ENCODE data around the gene STXBP5. TPM values are rescaled to one million over a fixed set of nuclear protein-coding genes. Genes with fewer than 3 reads are reported as not detected.

The STXBP5 gene
- total RNA-seq, 2 experiments from 2014 or later = 14.4 to 15.0 TPM

DNA sequence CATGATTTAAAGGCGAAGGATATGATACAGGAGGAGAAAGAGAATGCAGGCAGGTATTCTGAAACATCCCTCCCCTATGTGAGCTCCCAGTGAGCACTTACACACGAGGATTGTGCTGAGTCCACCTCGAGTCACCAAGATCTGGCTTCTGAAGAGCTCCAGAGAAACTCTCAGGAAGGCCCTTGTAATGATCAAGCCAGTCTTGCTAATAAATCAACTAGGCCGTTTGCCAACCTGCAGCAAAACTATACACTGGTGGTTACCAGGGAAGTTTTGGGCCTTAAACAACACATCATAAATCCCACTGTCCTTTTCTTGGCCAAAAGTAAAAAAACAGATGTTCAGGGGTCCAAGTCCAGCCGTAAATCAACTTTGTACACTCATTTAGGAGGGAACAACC lies 79.2 kb downstream of the STXBP5 start:
- ChIA-PET CTCF (interaction anchor here (0.6 to 1.7 kb wide), 3 partner anchors 8 to 100 kb away, joined by 3 to 4 read pairs (median 4); no protein-coding TSS in a partner anchor), POLR2A (interaction anchor here (0.6 kb wide), 2 partner anchors 16 to 336 kb away, joined by 3 to 4 read pairs; no protein-coding TSS in a partner anchor)
- no peak for DNase-seq
- Mint-ChIP-seq H3K36me3 (ENCODE audit: low read depth) (peaks cover 23% of the 10 kb centered on the region), H3K4me3 (no peak overlapping the region), H3K4me1 (peaks cover 52% of the 10 kb centered on the region), H3K27me3 (no peaks in the 10 kb centered on the region), H3K27ac (peak overlapping the region; percentile 64), H3K9me3 (ENCODE audit: low read depth) (no peaks in the 10 kb centered on the region)
- intact Hi-C loops (cut with DNase I, micrococcal nuclease) = loop anchor here (2.0 to 5.0 kb wide), 2 partner anchors 76 to 79 kb away; partner anchors contain the start of gene STXBP5 (in 1 of the 2)
- ATAC-seq = no peak

DNA sequence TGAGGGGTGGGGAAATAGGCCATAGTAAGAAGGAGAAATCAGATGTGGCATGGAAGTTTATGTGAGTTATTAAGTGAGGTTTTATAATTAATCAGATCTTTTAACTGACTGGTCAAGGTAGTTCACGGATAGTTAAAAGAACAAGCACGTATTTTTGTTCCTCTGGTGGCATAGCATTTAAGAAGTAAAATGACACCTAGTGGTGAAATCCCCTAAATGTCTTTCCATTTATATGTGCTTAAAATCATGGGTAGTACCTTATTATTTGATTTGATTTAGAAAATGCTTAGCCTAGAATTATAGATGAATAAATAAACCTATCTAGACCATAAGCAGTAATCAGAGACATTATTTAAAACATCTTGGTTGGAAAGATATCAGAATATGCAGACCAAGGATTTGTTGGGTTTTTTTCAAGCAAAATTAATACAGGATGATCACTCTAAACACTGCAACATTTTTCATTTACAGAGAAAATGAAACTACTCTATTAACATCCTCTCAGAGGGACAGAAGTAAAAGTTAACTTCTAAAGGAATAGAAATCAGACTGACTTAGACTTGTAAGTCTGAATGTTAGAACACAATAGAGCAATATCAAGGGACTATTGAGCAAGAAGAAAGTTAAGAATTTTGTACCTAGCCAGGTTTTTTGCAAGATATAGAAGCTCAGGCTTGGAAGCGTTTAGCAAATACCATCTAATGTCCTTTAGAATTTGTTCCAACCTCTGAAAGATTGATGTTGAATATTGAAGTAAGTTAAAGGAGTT lies 81.1 kb downstream of the STXBP5 start:
- DNase-seq (no peak), ATAC-seq (peak; percentile 33)
- intact Hi-C loops (cut with DNase I, micrococcal nuclease) = loop anchor here (1.0 kb wide), 1 partner anchor 428 kb away; no protein-coding TSS in a partner anchor
- H3K9me3 Mint-ChIP-seq (ENCODE audit: low read depth) = no peaks in the 10 kb centered on the region
- peak overlapping the region; percentile 7 for H3K27ac Mint-ChIP-seq
- CTCF ChIA-PET = interaction anchor here (0.7 to 1.5 kb wide), 5 partner anchors 8 to 429 kb away, joined by 3 to 4 read pairs (median 3); no protein-coding TSS in a partner anchor
- peaks cover 38% of the 10 kb centered on the region for H3K4me1 Mint-ChIP-seq
- H3K36me3 Mint-ChIP-seq (ENCODE audit: low read depth) = peaks cover 15% of the 10 kb centered on the region
- POLR2A ChIA-PET = no interaction called here
- no peaks in the 10 kb centered on the region for H3K27me3 Mint-ChIP-seq
- no peak overlapping the region for H3K4me3 Mint-ChIP-seq

GRCh38 chr6:147287869-147288271 lies 83.7 kb downstream of the STXBP5 start:
- CTCF ChIA-PET = interaction anchor here (0.8 kb wide), 1 partner anchor 110 kb away, joined by 4 read pairs; no protein-coding TSS in a partner anchor
- Mint-ChIP-seq H3K9me3 (ENCODE audit: low read depth) (no peaks in the 10 kb centered on the region), H3K27ac (no peak overlapping the region), H3K27me3 (no peaks in the 10 kb centered on the region), H3K4me1 (peaks cover 21% of the 10 kb centered on the region), H3K36me3 (ENCODE audit: low read depth) (peaks cover 17% of the 10 kb centered on the region), H3K4me3 (no peak overlapping the region)
- intact Hi-C loops (cut with DNase I, micrococcal nuclease) = no loop called here
- DNase-seq (no peak), ATAC-seq (no peak)
- POLR2A ChIA-PET = interaction anchor here (0.6 kb wide), 1 partner anchor 385 kb away, joined by 4 read pairs; no protein-coding TSS in a partner anchor

DNA sequence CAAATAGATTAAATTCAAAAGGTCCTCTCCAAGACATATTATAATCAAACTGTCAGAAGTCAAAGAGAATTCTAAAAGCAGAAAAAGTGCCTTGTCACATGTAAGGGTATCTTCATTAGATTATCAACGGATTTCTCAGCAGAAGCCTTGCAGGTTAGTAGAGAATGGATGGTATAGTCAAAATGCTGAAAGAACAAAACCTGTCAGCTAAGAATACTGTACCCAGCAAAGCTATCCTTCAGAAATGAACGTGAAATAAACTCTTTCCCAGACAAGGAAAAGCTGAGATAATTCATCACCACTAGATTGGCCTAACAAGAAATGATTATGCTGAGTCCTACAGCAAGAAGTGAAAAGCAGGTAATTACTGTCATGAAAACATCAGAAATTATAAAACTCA lies 92.9 kb downstream of the STXBP5 start:
- peaks cover 60% of the 10 kb centered on the region for H3K36me3 Mint-ChIP-seq (ENCODE audit: low read depth)
- H3K27ac Mint-ChIP-seq = no peak overlapping the region

DNA sequence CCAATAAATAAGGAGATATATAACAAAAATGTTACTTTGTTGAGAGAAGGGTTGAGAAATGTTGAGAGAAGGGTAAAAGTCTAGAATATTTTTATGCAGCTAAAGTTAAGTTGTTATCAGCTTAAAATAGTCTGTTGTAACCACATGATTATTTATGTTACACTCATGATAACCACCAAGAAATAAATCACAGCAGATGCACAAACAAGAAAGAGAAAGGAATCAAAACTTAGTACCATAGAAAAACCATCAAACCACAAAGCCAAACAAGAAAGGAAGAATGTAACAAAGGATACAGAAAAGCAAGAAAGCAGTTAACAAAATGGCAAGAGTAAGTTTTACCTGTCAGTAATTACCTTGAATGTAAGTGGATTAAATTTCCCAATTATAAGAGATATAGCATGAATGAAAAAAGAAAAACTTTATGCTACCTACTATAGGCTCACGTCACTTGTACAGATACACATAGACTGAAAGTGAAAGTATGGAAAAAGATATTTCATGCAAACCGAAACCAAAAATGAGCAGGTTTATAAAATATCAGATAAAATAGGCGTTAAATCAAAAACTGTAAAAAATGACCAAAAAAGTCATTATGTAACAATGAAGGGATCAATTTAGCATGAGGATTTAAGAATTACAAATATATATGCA lies 93.6 kb downstream of the STXBP5 start:
- peaks cover 17% of the 10 kb centered on the region for H3K4me1 Mint-ChIP-seq
- intact Hi-C loops (cut with DNase I, micrococcal nuclease) = no loop called here
- H3K4me3 Mint-ChIP-seq = no peak overlapping the region
- ChIA-PET POLR2A (no interaction called here), CTCF (interaction anchor here (0.6 kb wide), 1 partner anchor 1517 kb away, joined by 3 read pairs; no protein-coding TSS in a partner anchor)
- peaks cover 63% of the 10 kb centered on the region for H3K36me3 Mint-ChIP-seq (ENCODE audit: low read depth)
- no peak overlapping the region for H3K27ac Mint-ChIP-seq
- no peak for DNase-seq
- H3K27me3 Mint-ChIP-seq = no peaks in the 10 kb centered on the region
- ATAC-seq = no peak
- peaks cover 38% of the 10 kb centered on the region for H3K9me3 Mint-ChIP-seq (ENCODE audit: low read depth)

More for the DNA sequence above, 92.9 kb downstream of the STXBP5 start:
- Mint-ChIP-seq H3K9me3 (ENCODE audit: low read depth) (peaks cover 33% of the 10 kb centered on the region), H3K4me1 (peaks cover 17% of the 10 kb centered on the region), H3K4me3 (no peak overlapping the region), H3K27me3 (no peaks in the 10 kb centered on the region)
- intact Hi-C loops (cut with DNase I, micrococcal nuclease) = no loop called here
- no peak for ATAC-seq
- ChIA-PET POLR2A (no interaction called here), CTCF (interaction anchor here (0.6 kb wide), 2 partner anchors 9 to 1516 kb away, joined by 3 read pairs; no protein-coding TSS in a partner anchor)
- DNase-seq = no peak

- peaks cover 63% of the 10 kb centered on the region for H3K36me3 Mint-ChIP-seq (ENCODE audit: low read depth)
- peaks cover 41% of the 10 kb centered on the region for H3K9me3 Mint-ChIP-seq (ENCODE audit: low read depth)
- POLR2A ChIA-PET = no interaction called here
- H3K27me3 Mint-ChIP-seq = no peaks in the 10 kb centered on the region
- H3K4me1 Mint-ChIP-seq = peaks cover 17% of the 10 kb centered on the region
- DNase-seq (no peak), ATAC-seq (no peak)
- CTCF ChIA-PET = no interaction called here
- H3K27ac Mint-ChIP-seq = peak overlapping the region; percentile 55
- intact Hi-C loops (cut with DNase I, micrococcal nuclease) = no loop called here
- H3K4me3 Mint-ChIP-seq = no peak overlapping the region
Measured at GRCh38 chr6:147298461-147298860, 94.2 kb downstream of the STXBP5 start.

GRCh38 chr6:147299035-147299434 lies 94.8 kb downstream of the STXBP5 start:
- Mint-ChIP-seq H3K27ac (no peak overlapping the region), H3K27me3 (no peaks in the 10 kb centered on the region), H3K4me1 (peaks cover 17% of the 10 kb centered on the region), H3K36me3 (ENCODE audit: low read depth) (peaks cover 63% of the 10 kb centered on the region), H3K4me3 (no peak overlapping the region), H3K9me3 (ENCODE audit: low read depth) (peaks cover 45% of the 10 kb centered on the region)
- intact Hi-C loops (cut with DNase I, micrococcal nuclease) = no loop called here
- POLR2A ChIA-PET = no interaction called here
- no peak for ATAC-seq
- DNase-seq = no peak
- CTCF ChIA-PET = no interaction called here

- ATAC-seq = no peak
- ChIA-PET POLR2A (no interaction called here), CTCF (no interaction called here)
- DNase-seq = no peak
- peaks cover 58% of the 10 kb centered on the region for H3K36me3 Mint-ChIP-seq (ENCODE audit: low read depth)
- H3K4me3 Mint-ChIP-seq = no peak overlapping the region
- H3K27ac Mint-ChIP-seq = no peak overlapping the region
- H3K4me1 Mint-ChIP-seq = peaks cover 17% of the 10 kb centered on the region
- intact Hi-C loops (cut with DNase I, micrococcal nuclease) = no loop called here
- H3K9me3 Mint-ChIP-seq (ENCODE audit: low read depth) = peaks cover 39% of the 10 kb centered on the region
- no peaks in the 10 kb centered on the region for H3K27me3 Mint-ChIP-seq
Measured at GRCh38 chr6:147301070-147301469, 96.9 kb downstream of the STXBP5 start.

DNA sequence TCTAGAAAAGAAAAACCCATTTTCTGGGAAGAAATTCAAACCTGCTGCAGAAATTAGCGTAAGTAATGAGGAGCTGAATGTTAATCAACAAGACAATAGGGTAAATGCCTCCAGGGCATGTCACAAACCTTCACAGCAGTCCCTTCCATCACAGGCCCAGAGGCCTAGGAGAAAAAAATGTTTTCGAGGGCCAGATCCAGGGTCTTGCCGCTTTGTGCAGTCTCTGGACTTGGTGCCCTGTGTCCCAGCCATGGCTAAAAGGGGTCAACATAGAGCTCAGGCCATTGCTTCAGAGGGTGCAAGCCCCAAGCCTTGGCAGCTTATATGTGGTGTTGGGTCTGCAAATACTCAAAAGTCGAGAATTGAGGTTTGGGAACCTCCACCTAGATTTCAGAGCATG lies 99.8 kb downstream of the STXBP5 start:
- CTCF ChIA-PET = no interaction called here
- no peaks in the 10 kb centered on the region for H3K27me3 Mint-ChIP-seq
- ATAC-seq (no peak), DNase-seq (no peak)
- intact Hi-C loops (cut with DNase I, micrococcal nuclease) = no loop called here
- H3K27ac Mint-ChIP-seq = no peak overlapping the region
- peaks cover 20% of the 10 kb centered on the region for H3K9me3 Mint-ChIP-seq (ENCODE audit: low read depth)
- no peak overlapping the region for H3K4me3 Mint-ChIP-seq
- no peaks in the 10 kb centered on the region for H3K4me1 Mint-ChIP-seq
- peaks cover 42% of the 10 kb centered on the region for H3K36me3 Mint-ChIP-seq (ENCODE audit: low read depth)
- POLR2A ChIA-PET = no interaction called here

DNA sequence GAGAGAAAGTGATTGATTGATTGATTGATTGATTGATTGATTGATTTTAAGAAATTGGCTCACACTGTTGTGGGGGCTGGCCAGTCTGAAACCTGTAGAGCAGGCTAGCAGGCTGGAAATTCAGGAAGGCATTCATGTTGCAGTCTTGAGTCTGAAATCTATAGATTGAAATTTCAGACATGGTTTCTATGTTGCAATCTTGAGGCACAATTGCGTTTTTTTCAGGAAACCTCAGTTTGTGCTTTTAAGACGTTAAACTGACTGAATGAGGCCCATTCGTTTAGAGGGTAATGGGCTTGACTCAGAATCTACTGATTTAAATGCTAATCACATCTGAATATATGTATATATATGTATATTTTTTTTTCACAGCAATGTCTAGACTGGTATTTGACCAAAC lies 106.3 kb downstream of the STXBP5 start:
- intact Hi-C loops (cut with DNase I, micrococcal nuclease) = no loop called here
- Mint-ChIP-seq H3K36me3 (ENCODE audit: low read depth) (peaks cover 10% of the 10 kb centered on the region), H3K27ac (no peak overlapping the region), H3K4me3 (no peak overlapping the region), H3K4me1 (no peaks in the 10 kb centered on the region), H3K27me3 (no peaks in the 10 kb centered on the region), H3K9me3 (ENCODE audit: low read depth) (no peaks in the 10 kb centered on the region)
- DNase-seq = no peak
- POLR2A ChIA-PET = no interaction called here
- CTCF ChIA-PET = no interaction called here
- no peak for ATAC-seq

- H3K27me3 Mint-ChIP-seq = no peaks in the 10 kb centered on the region
- ChIA-PET POLR2A (no interaction called here), CTCF (no interaction called here)
- H3K9me3 Mint-ChIP-seq (ENCODE audit: low read depth) = no peaks in the 10 kb centered on the region
- ATAC-seq (no peak), DNase-seq (no peak)
- H3K4me3 Mint-ChIP-seq = no peak overlapping the region
- intact Hi-C loops (cut with DNase I, micrococcal nuclease) = no loop called here
- peaks cover 15% of the 10 kb centered on the region for H3K36me3 Mint-ChIP-seq (ENCODE audit: low read depth)
- H3K27ac Mint-ChIP-seq = no peak overlapping the region
- no peaks in the 10 kb centered on the region for H3K4me1 Mint-ChIP-seq
Measured at GRCh38 chr6:147311218-147311617, 107.0 kb downstream of the STXBP5 start.

All from activated CD4-positive, alpha-beta T cell treated with anti-CD3 and anti-CD28 coated beads for 36 hours (primary cell).